ENCODE results near the gene LIX1.

GRCh38 chr5:97076098-97076497 lies 66.3 kb downstream of the LIX1 start:
- no peak for TF ChIP-seq CTCF (IDR thresholded peaks at IDR 0.05)
- TF ChIP-seq POLR2A (IDR thresholded peaks at IDR 0.05), result no peak
